Skeletal muscle cell (primary cell): ENCODE results near the gene CDH24.
"Not testable (repeated sequence)": the region's sequence is repeated elsewhere in the genome, so short reads cannot be mapped to it uniquely, and the experiment has no call there.

Experiments used
- DNase-seq: peaks from one replicate; pipeline ENCODE4 v3.0.0-alpha.2; 2010; ENCODE audit warnings: low read depth
- H3K4me3 ChIP-seq: 2 replicates; pipeline ENCODE4 v1.5.1; 2011; ENCODE audit warnings: low read depth, mild to moderate bottlenecking, control low read depth, low read length, moderate library complexity

CDH24 gene

DNA sequence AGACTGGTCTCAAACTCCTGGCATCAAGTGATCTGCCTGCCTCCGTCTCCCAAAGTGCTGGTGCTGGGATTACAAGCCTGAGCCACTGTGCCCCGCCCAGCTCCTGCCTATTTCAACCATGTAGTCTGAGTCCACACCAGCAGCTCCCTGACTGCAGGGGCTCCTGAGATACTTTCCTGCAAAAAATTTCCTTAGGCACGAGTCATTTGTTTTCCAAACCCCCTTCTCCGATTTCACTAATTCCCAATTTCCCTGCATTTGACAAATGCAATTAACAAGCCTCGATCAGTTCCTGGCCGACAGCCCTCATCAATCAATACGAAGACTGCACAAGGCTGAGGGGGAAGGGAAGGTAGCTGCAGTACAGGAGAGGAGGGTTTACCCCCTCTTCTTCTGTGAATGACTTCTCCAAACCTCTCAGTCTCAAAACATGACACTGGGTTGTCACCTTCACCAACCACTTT is 32.7 kb downstream of the CDH24 start:
- H3K4me3 ChIP-seq = no peak overlapping the region
- no peak for DNase-seq

DNA sequence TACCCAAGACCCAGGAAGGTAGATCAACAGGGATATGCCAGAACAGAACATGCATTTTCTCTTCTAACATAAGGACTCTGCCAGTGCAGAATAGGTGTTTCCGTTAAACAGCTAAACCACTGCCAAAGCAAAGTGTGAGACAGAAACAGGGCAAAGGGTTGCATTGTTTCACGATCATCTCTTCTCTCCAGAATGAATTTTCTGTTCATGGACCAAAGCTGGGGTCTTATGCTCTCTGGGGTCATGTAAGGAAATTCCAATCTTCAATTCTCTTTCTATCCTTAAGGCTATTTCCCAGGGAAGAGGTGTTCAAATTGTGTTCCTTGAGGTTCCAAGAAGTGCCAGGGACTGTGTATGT is 33.5 kb downstream of the CDH24 start:
- no peak for DNase-seq
- no peak overlapping the region for H3K4me3 ChIP-seq

DNA sequence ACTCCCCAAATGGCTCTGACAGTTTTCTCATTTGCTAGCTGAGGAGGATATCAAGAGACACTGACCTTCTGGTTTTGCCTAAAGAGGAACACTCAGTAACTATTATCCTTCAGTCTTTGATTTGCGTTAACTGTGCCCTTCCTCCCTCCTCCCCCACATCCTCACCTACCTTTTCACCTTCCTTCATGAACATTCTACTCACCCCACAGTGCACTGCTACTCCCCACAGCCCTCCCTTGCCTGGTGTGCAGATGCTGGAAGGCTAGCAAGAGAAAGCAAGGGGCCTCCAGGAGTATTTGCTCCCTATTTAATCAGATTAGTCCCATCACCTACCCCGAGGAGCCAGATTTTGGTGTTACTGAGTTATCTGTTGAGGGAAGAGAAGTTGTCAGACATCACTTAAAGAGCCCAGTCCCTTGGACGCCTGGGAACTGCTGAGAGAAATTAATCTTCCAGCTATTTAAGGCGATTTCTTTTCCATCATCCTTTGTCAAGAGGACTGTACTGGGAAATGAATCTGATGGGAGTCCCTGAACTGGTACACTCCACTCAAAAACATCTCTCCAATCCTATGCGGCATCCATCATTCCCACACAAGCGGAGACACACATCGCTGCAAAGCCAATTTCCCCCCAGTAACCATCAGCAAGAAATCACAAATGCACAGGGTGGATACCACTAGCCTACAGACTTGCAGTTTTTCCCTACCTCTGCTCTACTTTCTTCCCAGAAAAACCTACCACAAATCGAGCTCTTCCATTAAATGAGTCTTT is 34.1 kb downstream of the CDH24 start:
- DNase-seq = no peak
- no peak overlapping the region for H3K4me3 ChIP-seq

DNA sequence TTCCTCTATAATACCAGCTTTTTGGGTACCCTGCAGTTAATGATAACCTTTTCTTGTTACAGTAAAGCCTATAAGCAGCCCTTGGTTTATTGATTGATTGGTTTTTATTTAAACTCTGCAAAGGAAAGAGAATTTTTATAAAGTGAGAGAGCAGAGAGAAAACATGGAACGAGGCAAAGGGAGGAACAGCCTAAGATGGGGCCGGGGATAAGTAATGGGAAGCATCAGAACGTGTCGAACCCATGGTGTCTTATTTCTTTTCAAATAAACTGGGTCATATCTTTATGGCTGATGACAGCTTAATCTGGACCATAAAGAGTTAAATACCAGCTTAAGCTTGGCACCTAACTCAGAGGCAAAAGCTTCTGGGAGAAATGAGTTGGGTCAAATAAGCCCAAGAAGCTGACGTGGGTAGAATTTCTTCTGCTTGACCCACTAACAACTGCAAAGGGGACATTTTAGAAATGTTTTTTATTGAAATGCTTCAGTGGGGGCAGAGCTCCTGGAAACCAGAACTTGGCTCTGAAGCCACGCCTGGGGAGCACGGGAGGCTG is 35.4 kb downstream of the CDH24 start:
- DNase-seq = no peak
- H3K4me3 ChIP-seq = no peak overlapping the region

DNA sequence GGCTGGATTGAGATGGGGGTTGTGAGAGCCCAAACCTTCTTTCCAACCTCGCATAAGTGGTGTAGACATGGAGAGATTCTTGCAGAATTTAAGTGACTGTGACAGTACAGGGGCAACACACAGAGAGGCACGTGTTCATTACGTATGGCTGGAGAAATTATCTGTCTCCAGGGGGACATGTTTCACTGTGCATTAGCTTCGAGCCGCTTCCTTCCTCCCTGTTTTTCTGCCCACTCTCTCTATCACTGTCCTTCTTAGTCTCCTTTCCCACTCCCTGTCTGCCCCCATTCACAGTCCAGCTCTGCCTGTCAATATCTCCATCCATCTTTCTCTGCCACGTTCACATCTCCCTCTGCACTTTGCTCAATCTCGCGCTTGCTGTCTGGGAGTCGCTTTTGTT is 35.9 kb downstream of the CDH24 start:
- H3K4me3 ChIP-seq = no peak overlapping the region
- no peak for DNase-seq

DNA sequence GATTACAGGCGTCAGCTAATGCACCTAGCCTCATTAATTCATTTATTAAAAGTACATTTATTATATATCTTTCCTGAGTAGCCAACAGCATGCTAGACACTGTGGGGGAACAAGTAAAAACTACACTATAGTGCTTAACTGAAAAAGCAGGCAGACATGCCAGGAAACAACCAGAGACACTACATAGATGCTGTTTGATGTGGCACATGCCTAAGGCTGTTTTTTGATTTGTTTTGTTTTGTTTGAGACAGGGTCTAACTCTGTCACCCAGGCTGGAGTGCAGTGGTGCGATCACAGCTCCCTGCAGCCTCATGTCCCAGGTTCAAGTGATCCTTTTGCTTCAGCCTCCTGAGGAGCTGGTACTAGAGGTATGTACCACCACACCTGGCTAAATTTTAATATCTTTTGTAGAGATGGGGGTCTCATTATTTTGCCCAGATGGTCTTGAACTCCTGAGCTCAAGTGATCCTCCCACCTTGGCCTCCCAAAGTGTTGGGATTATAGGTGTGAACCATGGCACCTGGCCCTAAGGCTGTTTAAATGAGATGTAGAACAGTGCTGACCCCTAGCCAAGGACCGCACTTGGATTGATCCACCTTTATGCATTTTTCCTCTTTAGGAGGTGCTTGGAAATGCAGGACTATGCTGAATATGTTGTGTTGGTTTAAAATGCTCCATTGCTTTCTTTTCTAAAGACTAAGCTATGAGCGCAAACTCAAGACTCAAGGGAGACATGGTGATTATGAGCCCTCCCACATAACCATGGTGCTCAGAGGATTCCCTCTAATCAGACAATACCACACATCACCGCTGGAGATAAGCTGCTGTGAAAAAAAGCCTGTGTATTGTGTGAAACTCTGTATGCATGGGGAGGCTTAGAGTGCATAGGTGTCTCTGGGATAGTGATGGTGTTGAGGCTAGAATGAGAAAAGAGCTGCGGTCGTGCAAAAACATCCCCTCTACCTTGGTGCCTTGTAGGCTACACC is 36.9 kb downstream of the CDH24 start:
- H3K4me3 ChIP-seq = no peak overlapping the region
- DNase-seq = no peak

DNA sequence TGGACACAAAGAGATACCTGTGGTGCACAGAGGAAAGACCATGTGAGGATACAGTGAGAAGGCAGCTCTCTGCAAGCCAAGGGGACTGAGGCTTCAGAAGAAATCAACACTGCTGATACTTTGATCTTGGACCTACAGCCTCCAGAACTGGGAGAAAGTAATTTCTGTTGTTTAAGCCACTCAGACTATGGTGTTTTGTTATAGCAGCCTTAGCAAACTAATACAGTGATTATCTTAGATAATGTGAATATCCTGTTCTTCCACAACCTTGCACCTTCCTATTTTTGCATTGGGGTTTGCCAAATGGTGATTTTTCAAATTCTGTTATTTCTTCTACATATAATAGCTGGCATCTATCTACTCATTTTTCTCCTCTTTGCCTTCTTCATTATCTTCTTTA is 39.2 kb downstream of the CDH24 start:
- no peak for DNase-seq
- no peak overlapping the region for H3K4me3 ChIP-seq

DNA sequence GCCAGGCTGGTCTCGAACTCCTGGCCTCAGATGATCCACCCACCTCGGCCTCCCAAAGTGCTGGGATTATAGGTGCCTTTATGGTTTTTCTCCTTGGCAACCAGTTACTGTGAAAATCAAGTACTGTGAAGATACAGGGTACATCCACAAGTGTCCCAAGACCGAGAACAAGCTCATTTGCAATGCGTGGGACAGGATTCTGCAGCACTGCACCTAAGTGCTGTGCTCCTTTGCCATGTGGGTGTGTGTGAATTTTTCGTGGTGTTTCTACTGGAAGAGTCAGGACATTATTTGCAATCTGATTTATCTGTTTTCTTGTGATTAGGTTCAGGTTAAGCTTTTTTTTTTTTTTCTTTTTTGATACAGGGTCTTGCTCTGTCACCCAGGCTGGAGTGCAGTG is 40.2 kb downstream of the CDH24 start:
- H3K4me3 ChIP-seq = no peak overlapping the region
- DNase-seq = no peak

DNA sequence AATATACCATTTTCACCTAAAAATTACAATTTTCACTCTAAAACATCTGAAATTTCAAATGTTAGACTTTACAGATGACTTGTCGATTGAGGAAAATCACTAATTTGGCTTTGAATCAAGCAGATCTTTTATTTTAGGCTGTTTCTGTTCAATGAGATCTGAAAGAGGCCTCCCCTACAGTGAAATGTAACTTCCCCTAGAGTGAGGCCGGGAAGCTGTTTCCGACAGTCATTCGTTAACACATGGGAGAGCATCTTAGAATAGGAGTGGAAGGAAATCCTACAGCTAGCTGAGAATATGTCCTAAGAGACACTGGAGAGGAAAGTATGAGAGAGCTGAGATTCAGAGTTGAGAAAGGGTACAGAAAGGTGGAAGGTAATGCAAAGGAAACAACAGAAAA is 41.7 kb downstream of the CDH24 start:
- H3K4me3 ChIP-seq = no peak overlapping the region
- DNase-seq = no peak

DNA sequence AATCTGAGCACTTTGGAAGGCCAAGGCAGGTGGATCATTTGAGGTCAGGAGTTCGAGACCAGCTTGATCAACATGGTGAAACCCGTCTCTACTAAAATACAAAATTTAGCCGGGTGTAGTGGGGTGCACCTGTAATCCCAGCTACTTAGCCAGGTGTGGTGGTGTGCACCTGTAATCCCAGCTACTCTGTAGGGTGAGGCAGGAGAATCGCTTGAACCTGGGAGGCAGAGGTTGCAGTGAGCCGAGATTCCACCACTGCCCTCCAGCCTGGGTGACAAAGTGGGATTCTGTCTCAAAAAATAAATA is 43.6 kb downstream of the CDH24 start:
- DNase-seq, H3K4me3 ChIP-seq: not testable (repeated sequence)

DNA sequence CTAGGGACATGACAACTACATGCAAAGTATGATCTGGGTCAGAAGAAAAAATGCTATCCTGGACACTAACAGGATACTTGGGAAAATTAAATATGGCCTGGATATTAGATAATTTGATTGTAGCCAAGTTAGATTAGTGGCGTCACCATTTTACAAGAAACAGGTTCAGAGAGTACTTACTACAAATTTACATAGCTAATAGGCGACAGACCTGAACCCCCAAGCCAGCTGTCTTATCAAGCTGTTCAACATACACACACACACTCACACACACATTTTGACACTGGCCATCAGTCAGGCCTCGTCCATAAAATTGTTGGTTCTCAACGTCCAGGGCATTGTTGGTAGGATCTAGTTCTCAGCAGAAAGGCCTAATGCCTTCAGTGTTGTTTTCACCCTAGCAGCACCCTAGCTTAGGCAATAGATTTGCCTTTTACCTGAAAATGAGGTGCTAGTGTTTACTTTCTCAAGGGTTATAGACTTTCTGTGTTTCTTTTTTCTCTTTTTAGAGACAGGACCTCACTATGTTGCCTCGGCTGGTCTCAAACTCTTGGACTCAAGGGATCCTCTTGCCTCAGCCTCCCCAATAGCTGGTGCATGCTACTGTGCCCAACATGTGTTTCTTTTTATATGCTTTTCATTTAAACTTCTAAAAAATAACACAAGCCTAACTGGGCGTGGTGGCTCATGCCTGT is 44.1 kb downstream of the CDH24 start:
- DNase-seq = no peak
- H3K4me3 ChIP-seq = no peak overlapping the region

DNA sequence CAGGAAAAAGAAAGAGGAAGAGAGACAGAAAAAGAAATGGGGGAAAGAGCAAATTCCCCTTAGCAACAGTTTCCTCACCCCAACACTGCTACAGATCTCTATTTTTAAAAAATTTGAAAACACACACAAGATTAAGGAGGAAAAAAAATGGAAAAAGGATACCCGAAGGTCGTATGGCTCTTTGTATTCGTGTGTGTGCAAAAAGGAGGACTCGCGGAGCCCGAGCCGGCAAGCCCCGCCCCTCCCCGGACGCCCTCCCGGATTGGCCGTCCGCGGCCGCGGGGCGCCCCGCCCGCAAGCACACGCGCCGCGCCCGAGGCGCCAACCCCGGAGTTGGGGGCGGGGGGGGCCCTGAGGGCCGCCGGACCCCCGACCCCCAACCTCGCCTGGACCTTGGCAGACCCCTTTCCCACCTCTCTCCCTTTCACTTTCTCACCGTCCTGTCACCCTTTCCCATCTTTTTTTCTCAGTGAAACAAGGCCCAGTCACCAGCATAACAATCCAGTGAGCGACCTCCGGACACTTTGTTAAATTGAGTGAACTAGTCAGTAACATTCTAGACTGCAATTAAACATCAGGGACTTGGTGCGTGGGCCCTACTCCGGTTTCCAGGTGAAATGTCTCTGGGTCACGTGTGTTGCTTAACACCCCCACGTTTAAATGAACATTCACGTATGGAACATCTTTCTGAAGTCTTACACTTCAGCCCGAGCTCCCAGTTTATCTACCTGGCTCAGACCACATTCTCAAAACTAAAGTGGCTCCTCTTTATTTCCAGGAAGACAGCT is 47.2 kb downstream of the CDH24 start, which contains the start of gene C14orf93:
C14orf93 (minus strand) TSS at position 205 of the 788 bp plus-strand sequence. CDS start 11,120 bp downstream, outside the sequence.
- DNase-seq = no peak
- H3K4me3 ChIP-seq = peak within 1 kb of the TSS; percentile 46

DNA sequence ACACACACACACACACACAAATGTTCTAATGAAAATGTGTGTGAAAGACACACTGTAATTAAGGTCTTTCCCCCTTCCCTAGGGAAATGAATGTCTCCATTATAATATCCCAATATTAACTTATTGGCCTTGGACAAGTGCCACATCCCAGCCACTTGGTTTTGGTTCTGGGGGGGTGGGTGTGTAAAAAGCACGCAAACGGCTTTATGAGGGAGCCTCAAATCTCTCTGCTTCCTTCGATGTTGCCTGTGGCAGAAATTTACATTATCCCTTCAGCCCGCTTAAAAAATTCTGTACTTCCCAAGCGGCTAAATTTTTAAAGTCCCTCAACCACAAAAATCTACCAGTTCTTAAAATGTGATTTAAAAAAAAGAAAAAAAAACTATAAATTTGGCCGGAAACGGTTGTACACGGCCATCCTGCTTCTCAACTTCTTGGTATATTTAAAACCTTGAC is 47.8 kb downstream of the CDH24 start:
- DNase-seq = no peak
- peak overlapping the region; percentile 46 for H3K4me3 ChIP-seq

DNA sequence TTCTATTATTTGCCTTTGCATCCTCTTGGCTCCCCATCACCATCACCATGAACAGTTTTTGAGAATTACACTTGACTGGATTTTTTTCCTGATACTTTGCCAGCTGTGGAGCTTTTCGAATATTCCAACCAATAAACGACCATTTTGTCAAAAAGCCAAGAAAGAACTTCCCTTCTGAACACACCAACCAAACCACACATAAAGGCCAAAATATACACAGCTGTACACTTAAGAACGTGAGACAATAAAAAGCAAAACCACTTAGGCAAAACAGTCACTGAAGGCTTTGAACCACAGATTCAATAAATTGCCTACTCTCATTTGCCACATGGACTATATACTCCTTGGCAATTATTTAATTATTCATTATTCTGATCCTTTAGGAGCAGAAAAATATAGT is 48.5 kb downstream of the CDH24 start:
- no peak for DNase-seq
- no peak overlapping the region for H3K4me3 ChIP-seq

DNA sequence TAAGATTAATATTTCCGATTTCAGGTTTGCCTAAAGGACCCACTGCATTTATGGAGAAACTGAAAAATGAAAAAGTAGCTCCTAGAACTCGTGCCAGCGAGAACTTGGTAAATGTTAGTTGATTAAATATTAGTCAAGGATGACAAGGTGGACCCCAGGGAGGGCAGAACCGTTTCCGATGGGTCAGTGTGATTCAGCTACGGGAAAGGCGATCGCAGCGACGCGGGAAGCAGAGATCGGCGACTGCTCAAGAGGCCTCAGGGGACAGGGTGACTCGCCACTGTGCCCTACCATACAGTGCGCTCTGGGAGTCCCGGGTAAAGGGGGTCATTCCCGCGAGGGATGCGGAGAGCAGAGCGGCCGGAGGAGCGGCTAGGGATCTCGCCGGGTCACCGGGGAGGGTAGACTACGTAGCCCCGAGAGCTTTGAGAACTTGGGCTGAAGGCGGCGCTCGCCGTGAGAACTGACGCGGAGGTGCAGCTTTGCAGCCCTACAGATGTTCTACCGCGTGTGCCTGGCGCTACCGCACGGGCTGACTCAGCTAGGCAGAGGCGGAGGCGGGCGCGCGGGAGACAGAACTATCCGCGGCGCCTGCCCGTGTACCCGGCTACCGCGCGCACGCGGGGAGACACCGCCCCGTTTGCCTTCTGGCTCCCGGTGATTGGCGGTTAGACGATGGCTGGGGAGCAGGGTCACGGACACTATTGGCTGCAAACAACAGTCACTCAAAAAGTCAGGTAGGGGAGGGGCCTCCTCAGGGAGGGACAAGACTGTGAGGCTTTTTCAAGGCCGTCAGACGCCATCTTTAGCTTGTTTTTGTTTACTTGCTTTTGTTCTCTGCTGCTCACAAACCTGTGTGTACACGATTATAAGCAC is 50.5 kb downstream of the CDH24 start:
- peak; percentile 92 for DNase-seq
- H3K4me3 ChIP-seq = peak overlapping the region; percentile 66

DNA sequence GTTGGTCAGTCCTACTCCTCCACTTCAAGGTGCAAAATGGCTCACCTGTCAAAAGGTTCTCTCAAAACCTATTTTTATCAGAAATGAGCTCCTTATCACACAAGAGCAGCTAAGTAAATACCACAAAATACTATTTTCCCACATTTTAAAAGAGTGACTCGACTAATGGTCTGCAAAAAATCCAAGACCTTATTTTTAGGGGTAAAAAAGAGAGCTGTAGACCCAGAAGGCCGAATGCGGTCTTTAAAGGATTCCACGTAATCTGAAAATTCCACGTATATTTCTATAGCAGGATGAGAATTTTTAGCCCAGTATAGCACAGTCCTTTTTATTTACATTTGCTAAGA is 51.2 kb downstream of the CDH24 start:
- peak overlapping the region; percentile 66 for H3K4me3 ChIP-seq
- DNase-seq = no peak

DNA sequence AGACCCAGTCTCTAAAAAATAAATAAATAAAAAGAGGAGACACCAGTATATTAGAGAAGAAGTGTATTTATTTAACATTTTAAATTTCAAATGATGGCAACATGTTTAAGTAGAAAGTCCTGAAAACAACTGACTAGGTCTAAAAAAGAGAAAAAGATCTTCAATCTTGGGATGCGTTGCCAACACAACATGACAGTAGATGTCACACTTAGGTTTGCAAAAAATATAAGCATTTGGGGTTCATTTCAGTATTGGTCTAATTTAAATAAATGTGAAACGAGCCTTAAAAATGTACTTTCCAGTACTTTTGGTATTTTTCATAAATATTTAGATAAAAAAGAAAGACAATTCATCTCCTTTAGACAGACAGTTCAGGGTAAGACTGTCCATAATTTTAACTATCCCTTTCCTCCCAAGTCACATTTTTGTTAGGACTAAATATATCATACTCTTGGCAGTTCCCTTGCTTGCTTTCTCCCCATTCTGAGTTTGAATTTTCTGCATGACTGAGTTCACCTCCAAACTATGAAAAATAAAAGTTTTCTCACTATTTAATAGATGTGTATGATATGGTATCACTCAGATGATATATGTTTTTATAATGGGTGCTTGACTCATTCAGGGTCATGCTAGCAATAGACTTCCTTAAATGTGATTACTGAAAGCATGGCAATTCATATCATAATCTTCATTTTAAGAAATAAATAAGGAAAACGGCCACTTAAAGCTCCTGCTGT is 51.7 kb downstream of the CDH24 start:
- no peak for DNase-seq
- no peak overlapping the region for H3K4me3 ChIP-seq
